Uterus (tissue), 4 donors: Measurements from ENCODE around the gene ARHGEF37. TPM values are rescaled to one million over a fixed set of nuclear protein-coding genes. Genes with fewer than 3 reads are reported as not detected.

Experiments used
- DNase-seq, 2 donors: peaks; one replicate each; pipeline ENCODE4 v3.0.0-alpha.2; 2019 to 2020
- H3K27ac ChIP-seq, 2 donors: fragments of 200-600 bp; sonication (generic); 1 replicate in 1 of 2; 2 replicates in 1 of 2; pipeline ENCODE4 v1.5.1; 2016 to 2018
- H3K27me3 ChIP-seq, 2 donors: fragments of 200-600 bp; sonication (generic); one replicate each; pipeline ENCODE4 v1.5.1; 2018 to 2019; ENCODE audit warnings: control low read depth in 1 of 2
- H3K36me3 ChIP-seq, 2 donors: fragments of 200-600 bp; sonication (generic); one replicate each; pipeline ENCODE4 v1.5.1; 2019; ENCODE audit warnings: control low read depth in 1 of 2
- H3K4me1 ChIP-seq, 2 donors: fragments of 200-600 bp; sonication (generic); one replicate each; pipeline ENCODE4 v1.5.1; 2018 to 2019; ENCODE audit warnings: control low read depth in 1 of 2
- H3K4me3 ChIP-seq, 2 donors: fragments of 200-600 bp; sonication (generic); 1 replicate in 1 of 2; 2 replicates in 1 of 2; pipeline ENCODE4 v1.5.1; 2018 to 2019; ENCODE audit warnings: mild to moderate bottlenecking in 1 of 2
- H3K9me3 ChIP-seq, 2 donors: fragments of 200-600 bp; sonication (generic); one replicate each; pipeline ENCODE4 v1.5.1; 2019; ENCODE audit warnings: control low read depth in 1 of 2
- CTCF ChIP-seq, 4 experiments: fragments of 200-600 bp in 2 of 4; fragments of 450-650 bp in 2 of 4; sonication (generic) in 2 of 4; IDR thresholded peaks; one replicate each; pipeline ENCODE4 v1.5.1; 2016 to 2019; ENCODE audit warnings: antibody characterized with exemption in 4 of 4, mild to moderate bottlenecking in 2 of 4, moderate library complexity in 1 of 4
- POLR2A ChIP-seq, 2 donors: fragments of 450-650 bp; IDR thresholded peaks; one replicate each; pipeline ENCODE4 v1.6.1; 2016; ENCODE audit warnings: antibody characterized with exemption in 2 of 2, mild to moderate bottlenecking in 1 of 2, moderate library complexity in 1 of 2
- intact Hi-C: fragments of 100-400 bp; cut with DNase I; formaldehyde crosslinking; loops from one replicate; pipeline ENCODE4 v1.15.1; 2023; ENCODE audit warnings: low total_unique reads
- total RNA-seq, 4 donors: library from RNA; depleted of rRNA in 3 of 4; stranded (reverse); fragments of >200 nt in 3 of 4; gene quantifications; one replicate each; pipeline versions ENCODE4 v1.1.0 to v1.2.4, GENCODE V29; 2014 to 2023
- donor health status: DM: yes; HTN: yes; CAD: no.

ARHGEF37 gene
- total RNA-seq, 4 donors from 2014 or later, result 4.6 to 10.4 (median 7.9) TPM

- Histone ChIP-seq H3K4me1 (peaks cover 4 to 15% of the 10 kb centered on the region in 2 donors), H3K27me3 (no peaks in the 10 kb centered on the region), H3K4me3 (no peak overlapping the region), H3K9me3 (no peaks in the 10 kb centered on the region), H3K27ac (peak overlapping the region; percentile 72 to 88), H3K36me3 (no peaks in the 10 kb centered on the region)
- intact Hi-C loops, result no loop called here
- no peak for TF ChIP-seq POLR2A (IDR thresholded peaks at IDR 0.05)
- no peak for TF ChIP-seq CTCF (IDR thresholded peaks at IDR 0.05)
- no peak for DNase-seq
Measured at GRCh38 chr5:149584121-149584520, 2.8 kb downstream of the ARHGEF37 start.

- intact Hi-C loops, result no loop called here
- H3K9me3 ChIP-seq, result no peaks in the 10 kb centered on the region
- H3K4me3 ChIP-seq, result no peak overlapping the region
- no peak for DNase-seq
- H3K27ac ChIP-seq, result no peak overlapping the region
- H3K27me3 ChIP-seq, result no peaks in the 10 kb centered on the region
- TF ChIP-seq POLR2A (IDR thresholded peaks at IDR 0.05) (no peak), CTCF (IDR thresholded peaks at IDR 0.05) (no peak)
- no peaks in the 10 kb centered on the region for H3K36me3 ChIP-seq
- H3K4me1 ChIP-seq, result peaks cover 4 to 15% of the 10 kb centered on the region in 2 donors
Measured at GRCh38 chr5:149585910-149586309, 4.6 kb downstream of the ARHGEF37 start.

- Histone ChIP-seq H3K27me3 (no peaks in the 10 kb centered on the region), H3K4me1 (peaks cover 4 to 15% of the 10 kb centered on the region in 2 donors), H3K4me3 (no peak overlapping the region), H3K9me3 (no peaks in the 10 kb centered on the region), H3K36me3 (no peaks in the 10 kb centered on the region), H3K27ac (peak overlapping the region; percentile 14 to 22)
- intact Hi-C loops, result no loop called here
- no peak for DNase-seq
- no peak for TF ChIP-seq CTCF (IDR thresholded peaks at IDR 0.05)
- no peak for TF ChIP-seq POLR2A (IDR thresholded peaks at IDR 0.05)
Measured at GRCh38 chr5:149586708-149587318, 5.5 kb downstream of the ARHGEF37 start.

DNA sequence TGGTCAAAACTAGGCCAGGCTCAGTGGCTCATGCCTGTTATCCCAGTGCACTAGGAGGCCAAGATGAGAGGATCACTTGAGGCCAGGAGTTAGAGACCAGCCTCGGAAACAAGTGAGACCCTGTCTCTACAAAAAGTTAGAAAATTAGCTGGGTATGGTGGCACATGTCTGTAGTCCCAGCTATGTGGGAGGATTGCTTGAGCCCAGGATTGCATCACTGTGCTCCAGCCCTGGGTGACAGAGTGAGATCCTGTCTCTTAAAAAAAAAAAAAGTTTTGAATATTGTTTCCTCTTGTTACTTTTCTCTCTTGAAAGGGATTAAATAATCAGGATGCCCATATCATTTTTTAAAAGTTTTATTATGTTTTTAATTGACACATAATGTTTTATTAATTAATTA is 7.6 kb downstream of the ARHGEF37 start:
- DNase-seq, result no peak
- no peak overlapping the region for H3K27ac ChIP-seq
- H3K4me3 ChIP-seq, result no peak overlapping the region
- intact Hi-C loops, result no loop called here
- no peaks in the 10 kb centered on the region for H3K27me3 ChIP-seq
- peaks cover 0 to 5% of the 10 kb centered on the region in 2 donors for H3K4me1 ChIP-seq
- no peaks in the 10 kb centered on the region for H3K36me3 ChIP-seq
- no peak for TF ChIP-seq CTCF (IDR thresholded peaks at IDR 0.05)
- no peak for TF ChIP-seq POLR2A (IDR thresholded peaks at IDR 0.05)
- no peaks in the 10 kb centered on the region for H3K9me3 ChIP-seq

GRCh38 chr5:149593370-149593769 is 12.1 kb downstream of the ARHGEF37 start:
- intact Hi-C loops, result no loop called here
- TF ChIP-seq CTCF (IDR thresholded peaks at IDR 0.05) (no peak), POLR2A (IDR thresholded peaks at IDR 0.05) (no peak)
- H3K27me3 ChIP-seq, result no peaks in the 10 kb centered on the region

More at GRCh38 chr5:149593370-149593769, 12.1 kb downstream of the ARHGEF37 start:
- Histone ChIP-seq H3K4me1 (no peaks in the 10 kb centered on the region), H3K36me3 (no peaks in the 10 kb centered on the region), H3K4me3 (no peak overlapping the region), H3K27ac (no peak overlapping the region), H3K9me3 (no peaks in the 10 kb centered on the region)
- DNase-seq, result no peak
